Activated CD4-positive, alpha-beta T cell treated with anti-CD3 and anti-CD28 coated beads for 48 hours (primary cell): ENCODE data around the gene AGR3.

Experiments
- DNase-seq: peaks from one replicate; pipeline ENCODE4 v3.0.0-alpha.2; 2020

Gene AGR3

GRCh38 chr7:16881844-16882243 is at the start of gene AGR3:
AGR3 (minus strand) TSS chr7:16881983; CDS start chr7:16878618, 3,365 bp downstream.
- DNase-seq = no peak

- DNase-seq = no peak
Observed at GRCh38 chr7:16930946-16931345, 49.2 kb upstream of the AGR3 start.

GRCh38 chr7:16929146-16929762 is 47.5 kb upstream of the AGR3 start:
- DNase-seq = no peak

DNA sequence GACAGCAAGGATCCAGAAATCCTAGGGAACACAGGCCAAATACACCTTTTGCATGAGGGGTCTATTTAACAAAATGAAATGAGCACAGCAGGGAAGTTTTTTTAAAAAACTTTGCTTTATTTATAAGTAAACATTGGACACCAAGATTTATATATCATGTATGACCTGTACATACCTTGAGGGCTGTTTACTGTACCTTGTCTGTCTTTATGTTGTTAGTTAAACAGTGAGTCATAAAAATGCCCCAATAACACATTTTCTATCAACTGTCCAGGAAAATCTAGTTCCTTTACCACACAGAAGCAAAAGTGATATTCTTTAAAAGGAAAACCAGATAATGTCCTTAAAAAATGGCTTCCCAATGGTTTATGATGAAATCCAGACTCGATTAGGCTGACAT is 45.1 kb upstream of the AGR3 start:
- no peak for DNase-seq

DNA sequence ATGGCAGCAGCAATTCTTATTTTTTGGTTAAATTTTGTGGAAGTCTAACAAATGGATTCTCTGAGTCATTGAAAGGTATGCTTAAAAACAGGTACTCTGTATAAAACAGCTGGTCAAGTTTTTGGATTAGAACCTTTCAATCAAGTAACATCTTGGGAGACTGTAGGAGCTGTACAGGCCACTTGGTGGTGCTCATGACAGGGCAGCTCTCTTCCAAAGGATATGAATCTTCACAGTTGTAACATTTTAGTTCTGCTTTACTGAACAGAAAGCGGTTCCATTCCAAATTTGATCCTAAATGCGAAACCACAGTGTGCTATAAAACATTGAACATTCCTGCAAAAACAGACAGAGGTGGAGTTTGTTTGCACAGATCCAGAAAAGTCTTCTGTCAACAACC is 44.5 kb upstream of the AGR3 start:
- DNase-seq = peak; percentile 13

DNA sequence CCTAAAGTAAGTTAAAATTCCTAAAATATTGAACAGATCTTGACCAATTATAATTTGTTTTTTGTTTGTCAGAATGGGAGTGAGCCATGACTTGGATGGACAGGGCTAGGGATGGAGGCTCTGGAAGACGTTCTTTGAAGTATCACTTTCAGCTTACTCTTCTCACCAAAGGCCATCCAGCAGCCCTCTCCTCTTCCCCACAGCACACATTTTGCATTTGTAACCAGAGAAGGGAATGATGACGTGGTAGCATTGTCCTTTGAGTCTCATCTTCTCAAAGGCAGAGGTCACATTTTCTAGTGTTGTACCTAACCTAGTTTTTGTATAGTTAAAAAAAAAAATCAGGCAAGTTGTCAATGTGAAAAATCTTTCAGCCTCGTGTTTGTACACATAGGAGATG is 43.8 kb upstream of the AGR3 start:
- no peak for DNase-seq

DNA sequence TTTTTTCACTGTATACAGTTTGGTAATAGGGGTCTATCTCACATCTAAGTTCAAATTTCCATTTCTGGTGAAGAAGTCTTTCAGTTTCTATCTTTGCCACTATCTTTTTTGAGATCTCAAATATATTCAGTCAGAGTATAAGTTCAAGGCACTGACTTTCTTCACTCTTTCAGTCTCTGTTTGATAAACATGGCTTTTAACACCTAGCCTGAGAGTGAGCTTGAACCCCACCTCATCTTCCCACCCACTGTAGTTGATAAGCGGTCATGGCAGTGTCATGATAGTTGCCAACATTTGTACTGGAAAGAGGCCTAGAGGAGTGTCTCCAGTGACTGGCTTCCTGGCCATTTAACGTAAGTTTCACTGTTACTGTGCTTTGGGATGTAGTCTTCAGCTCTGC is 41.2 kb upstream of the AGR3 start:
- DNase-seq = peak; percentile 22

DNA sequence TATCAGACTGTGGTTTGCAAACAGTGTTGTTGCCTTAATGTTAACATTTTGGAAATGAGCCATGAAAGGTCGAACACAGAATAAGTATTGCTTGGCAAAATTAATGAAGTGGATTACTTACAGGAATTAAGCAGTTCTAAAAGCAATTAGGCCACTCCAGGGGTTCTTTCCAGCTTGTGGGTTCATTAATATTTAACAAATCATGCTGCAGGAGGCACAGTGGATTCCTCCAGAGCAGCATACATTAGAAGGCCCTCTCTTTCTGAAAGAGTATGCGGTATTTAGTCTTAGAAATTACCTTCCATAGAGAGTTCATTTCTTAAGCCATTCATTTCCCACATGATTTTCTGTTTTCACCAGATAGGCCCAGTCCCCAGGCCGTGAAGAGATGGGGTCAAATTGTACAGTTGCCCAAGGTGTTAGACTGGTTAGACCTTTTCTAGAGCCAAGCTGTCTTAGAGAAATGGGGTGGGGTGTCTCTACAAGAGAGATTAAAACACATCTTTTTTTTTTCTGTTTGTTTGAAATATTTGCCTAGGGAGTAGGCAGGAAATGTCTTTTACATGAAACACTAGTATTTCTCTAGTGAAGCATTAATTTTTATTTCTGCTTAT is 40.0 kb upstream of the AGR3 start:
- DNase-seq = no peak

- DNase-seq = no peak
Observed at GRCh38 chr7:16921151-16921550, 39.4 kb upstream of the AGR3 start.

GRCh38 chr7:16919440-16919839 is 37.7 kb upstream of the AGR3 start:
- no peak for DNase-seq

GRCh38 chr7:16918288-16918895 is 36.6 kb upstream of the AGR3 start:
- DNase-seq = peak; percentile 25

GRCh38 chr7:16916738-16917137 is 35.0 kb upstream of the AGR3 start:
- no peak for DNase-seq

DNA sequence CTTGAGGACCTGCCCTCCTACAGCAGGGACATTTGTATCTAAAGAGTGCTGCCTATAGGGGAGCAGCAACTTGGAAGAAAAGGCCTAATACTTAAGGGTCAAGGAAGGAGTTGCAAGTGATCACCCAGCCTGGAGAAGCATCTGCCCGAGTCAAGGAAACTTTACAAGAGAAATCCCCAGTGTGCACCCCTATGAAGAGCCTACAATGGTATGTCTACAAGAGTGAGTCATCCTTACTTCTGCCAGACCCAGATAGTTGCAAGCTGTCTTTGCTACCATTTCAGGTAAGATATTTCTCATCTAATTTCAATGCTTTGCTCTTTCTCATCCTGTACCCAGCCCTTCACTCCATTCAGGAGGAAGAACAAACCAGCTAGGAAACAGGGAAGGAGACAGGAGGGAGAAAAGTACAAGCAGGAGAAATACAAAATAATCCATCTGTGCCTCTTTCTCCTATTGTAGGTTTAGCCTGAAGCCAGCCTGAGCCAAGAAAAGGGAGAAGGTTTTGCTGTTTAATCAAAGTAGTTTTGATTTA is 34.4 kb upstream of the AGR3 start:
- no peak for DNase-seq

- no peak for DNase-seq
Observed at GRCh38 chr7:16915405-16915804, 33.6 kb upstream of the AGR3 start.

- DNase-seq = no peak
Observed at GRCh38 chr7:16914771-16915170, 33.0 kb upstream of the AGR3 start.

- no peak for DNase-seq
Observed at GRCh38 chr7:16913643-16914042, 31.9 kb upstream of the AGR3 start.

GRCh38 chr7:16912540-16912939 is 30.8 kb upstream of the AGR3 start:
- no peak for DNase-seq

DNA sequence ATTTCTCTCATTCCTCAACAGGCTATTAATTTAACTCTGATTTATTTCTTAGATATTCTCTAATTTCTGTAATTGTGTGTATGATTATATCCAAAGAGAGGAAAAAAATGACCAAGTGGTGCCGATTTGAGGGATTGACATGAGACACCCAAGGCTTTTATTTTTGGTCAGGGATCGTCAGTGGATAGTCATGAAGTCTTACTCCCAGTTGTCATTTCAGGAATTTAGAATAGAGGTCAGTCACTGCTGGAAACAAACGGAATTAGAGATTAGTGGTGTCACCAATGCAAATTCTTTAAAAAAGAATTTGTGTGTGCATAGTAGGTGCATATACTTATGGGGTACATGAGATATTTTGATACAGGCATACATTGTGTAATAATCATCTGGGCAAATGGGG is 26.8 kb upstream of the AGR3 start:
- DNase-seq = no peak

- DNase-seq = no peak
Observed at GRCh38 chr7:16905300-16906044, 23.7 kb upstream of the AGR3 start.

DNA sequence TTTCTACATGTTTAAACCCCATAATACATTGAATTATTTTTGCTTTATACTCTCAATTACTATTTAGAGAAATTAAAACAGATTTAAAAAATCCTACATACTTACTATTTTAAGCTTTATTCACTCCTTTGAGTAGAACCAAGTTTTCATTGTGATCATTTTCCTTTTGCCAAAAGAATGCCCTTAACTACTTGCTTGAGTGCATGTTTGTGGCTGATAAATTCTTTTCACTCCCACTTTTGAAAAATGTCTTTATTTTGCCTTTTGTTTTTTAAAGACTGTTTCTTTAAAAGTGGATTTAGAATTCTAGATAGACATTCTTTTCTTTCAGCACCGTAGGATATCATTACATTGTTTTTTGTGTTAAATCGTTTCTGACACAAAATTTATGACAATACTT is 22.3 kb upstream of the AGR3 start:
- no peak for DNase-seq

- no peak for DNase-seq
Observed at GRCh38 chr7:16900209-16900768, 18.5 kb upstream of the AGR3 start.

DNA sequence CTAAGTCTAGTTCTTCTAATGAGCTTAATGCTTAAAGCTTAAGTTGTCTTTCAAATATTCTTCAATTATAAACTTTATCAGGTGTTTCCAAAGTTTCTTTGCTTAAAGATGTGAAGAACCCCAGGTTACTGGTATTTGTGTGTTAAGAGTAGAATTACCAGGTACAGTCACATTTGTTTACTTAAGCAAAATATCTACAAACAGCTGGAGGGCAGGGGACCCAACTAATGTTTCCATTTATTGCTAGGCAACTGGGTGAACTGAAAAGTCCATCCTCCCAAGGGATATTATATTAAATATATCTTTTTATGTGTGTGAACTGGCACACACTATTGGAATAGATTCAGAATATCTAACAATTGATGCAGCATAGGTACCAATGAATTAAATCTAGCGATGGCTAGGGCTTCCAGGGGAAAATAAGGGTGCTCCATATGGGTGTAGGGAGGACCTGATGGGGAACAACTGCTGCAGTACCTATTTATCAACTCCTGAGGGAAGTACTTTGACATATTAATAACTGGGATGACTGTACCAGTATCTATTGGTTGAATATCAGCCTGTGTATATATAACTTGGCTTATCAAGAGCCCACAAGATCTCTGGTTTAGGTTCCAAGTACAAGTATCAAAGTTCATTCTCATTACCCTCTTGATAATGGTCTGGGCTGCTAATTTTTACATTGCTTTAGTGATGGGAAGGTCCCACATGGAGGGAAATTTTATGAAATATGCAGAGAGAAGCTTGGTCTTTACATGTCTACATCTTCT is 10.3 kb upstream of the AGR3 start:
- no peak for DNase-seq

- DNase-seq = no peak
Observed at GRCh38 chr7:16891338-16891737, 9.6 kb upstream of the AGR3 start.
